ENCODE results near the gene FCGR1A. TPM values are rescaled to one million over a fixed set of nuclear protein-coding genes. Genes with fewer than 3 reads are reported as not detected.
"Not testable (repeated sequence)": the region's sequence is repeated elsewhere in the genome, so short reads cannot be mapped to it uniquely, and the experiment has no call there.

The FCGR1A gene
- total RNA-seq, 1 experiment from 2014 or later: not detected

- RAD21 ChIA-PET (ENCODE audit: low non-redundant PET in 1 of 2, low total read pairs in 2 of 2, uncharacterized antibody in 2 of 2, unreplicated experiment in 2 of 2); H3K9me3 ChIP-seq (ENCODE audit: control insufficient read depth in 1 of 2, insufficient read depth in 1 of 2, low read depth in 1 of 2, low read length in 2 of 2); H3K9ac ChIP-seq (ENCODE audit: low read length); H3K36me3 ChIP-seq (ENCODE audit: control insufficient read depth in 1 of 2, insufficient read depth in 2 of 2, low read length in 2 of 2); intact Hi-C loops (cut with micrococcal nuclease); H3K4me2 ChIP-seq (ENCODE audit: low read length); ATAC-seq; H3K4me1 ChIP-seq (ENCODE audit: control insufficient read depth in 1 of 2, insufficient read depth in 2 of 2, low read length in 2 of 2); POLR2A ChIA-PET; H4K20me1 ChIP-seq (ENCODE audit: insufficient read depth); H3K4me3 ChIP-seq (replicated peaks in 1 of 2; ENCODE audit: low read depth in 1 of 2, low read length in 2 of 2); H2AFZ ChIP-seq (ENCODE audit: low read depth, low read length, poor library complexity, severe bottlenecking); BruUV-seq (replicated peaks); H3K79me2 ChIP-seq (ENCODE audit: insufficient read depth, low read length); DNase-seq (ENCODE audit: low read depth, low spot score); CTCF ChIA-PET; H3K9me2 ChIP-seq (ENCODE audit: insufficient read depth); H3K27ac ChIP-seq (ENCODE audit: low read depth, low read length); H3K27me3 ChIP-seq (ENCODE audit: insufficient read depth, low read length): not testable (repeated sequence)
Observed at GRCh38 chr1:149804417-149805080, 22.1 kb downstream of the FCGR1A start.

- H2AFZ ChIP-seq (ENCODE audit: low read depth, low read length, poor library complexity, severe bottlenecking); H3K27me3 ChIP-seq (ENCODE audit: insufficient read depth, low read length); H3K9me2 ChIP-seq (ENCODE audit: insufficient read depth); intact Hi-C loops (cut with micrococcal nuclease); POLR2A ChIA-PET; RAD21 ChIA-PET (ENCODE audit: low non-redundant PET in 1 of 2, low total read pairs in 2 of 2, uncharacterized antibody in 2 of 2, unreplicated experiment in 2 of 2); H3K9me3 ChIP-seq (ENCODE audit: control insufficient read depth in 1 of 2, insufficient read depth in 1 of 2, low read depth in 1 of 2, low read length in 2 of 2); CTCF ChIA-PET; H3K36me3 ChIP-seq (ENCODE audit: control insufficient read depth in 1 of 2, insufficient read depth in 2 of 2, low read length in 2 of 2); H4K20me1 ChIP-seq (ENCODE audit: insufficient read depth); H3K79me2 ChIP-seq (ENCODE audit: insufficient read depth, low read length); BruUV-seq (replicated peaks): not testable (repeated sequence)
- ATAC-seq: peak; percentile 61
- Histone ChIP-seq H3K27ac (ENCODE audit: low read depth, low read length) (peak overlapping the region; percentile 69; the same call in 1 of the 2 replicates), H3K9ac (ENCODE audit: low read length) (peak overlapping the region; percentile 55), H3K4me1 (ENCODE audit: control insufficient read depth in 1 of 2, insufficient read depth in 2 of 2, low read length in 2 of 2) (peaks cover 0 to 12% of the 10 kb centered on the region in 2 experiments; a peak in 2 of 4 replicates), H3K4me3 (replicated peaks in 1 of 2; ENCODE audit: low read depth in 1 of 2, low read length in 2 of 2) (peak overlapping the region in 1 of 2 experiments; percentile 49; a peak in 3 of 4 replicates), H3K4me2 (ENCODE audit: low read length) (peak overlapping the region; percentile 61)
- TF ChIP-seq POLR2AphosphoS5 (IDR thresholded peaks at IDR 0.05; ENCODE audit: low read depth, low read length) (0 out of 2 replicates have a peak, but pooled peaks have one; percentile 32), EGR1 (IDR thresholded peaks at IDR 0.05; ENCODE audit: low read depth) (0 out of 2 replicates have a peak, but pooled peaks have one; percentile 37), CEBPB (IDR thresholded peaks at IDR 0.05; ENCODE audit: low read depth) (0 out of 2 replicates have a peak, but pooled peaks have one; percentile 9)
- DNase-seq (ENCODE audit: low read depth, low spot score): peak; percentile 43
Observed at GRCh38 chr1:149810697-149811405, 28.4 kb downstream of the FCGR1A start.

Measured in HCT116 (cell line).